ENCODE results near the gene GCNA.

- no peak for TF ChIP-seq CTCF (IDR thresholded peaks at IDR 0.05)
- no peak for TF ChIP-seq POLR2A (IDR thresholded peaks at IDR 0.05)
Measured at GRCh38 chrX:71542825-71543224, 35.4 kb upstream of the GCNA start.

All from adrenal gland (tissue), 5 donors.